Stomach (tissue), 9 donors: Measurements from ENCODE around the gene RABGGTB. TPM values are rescaled to one million over a fixed set of nuclear protein-coding genes. Genes with fewer than 3 reads are reported as not detected.

Experiments used
- DNase-seq, 2 donors: peaks; one replicate each; pipeline versions ENCODE4 v3.0.0 to v3.0.0-alpha.2; 2013 to 2019
- H3K27ac ChIP-seq, 5 donors: fragments of 200-600 bp in 4 of 5; sonication (generic) in 4 of 5; one replicate each; pipeline ENCODE4 v1.5.1; 2013 to 2019; ENCODE audit warnings: mild to moderate bottlenecking in 1 of 5, moderate library complexity in 1 of 5
- H3K27me3 ChIP-seq, 3 donors: fragments of 200-600 bp; sonication (generic); one replicate each; pipeline ENCODE4 v1.5.1; 2017 to 2019; ENCODE audit warnings: mixed run types in 1 of 3
- H3K36me3 ChIP-seq, 4 donors: fragments of 200-600 bp; sonication (generic); 1 replicate in 3 of 4; 2 replicates in 1 of 4; pipeline ENCODE4 v1.5.1; 2016 to 2019
- H3K4me1 ChIP-seq, 4 donors: fragments of 200-600 bp; sonication (generic); one replicate each; pipeline ENCODE4 v1.5.1; 2016 to 2019
- H3K4me3 ChIP-seq, 4 donors: fragments of 200-600 bp; sonication (generic) in 3 of 4; one replicate each; pipeline ENCODE4 v1.5.1; 2016 to 2019; ENCODE audit warnings: mild to moderate bottlenecking in 1 of 4
- H3K9me3 ChIP-seq, 4 donors: fragments of 200-600 bp; sonication (generic); one replicate each; pipeline ENCODE4 v1.5.1; 2016 to 2019
- CTCF ChIP-seq, 7 experiments: fragments of 450-650 bp in 4 of 7; fragments of 200-600 bp in 3 of 7; sonication (generic) in 3 of 7; IDR thresholded peaks; one replicate each; pipeline ENCODE4 v1.5.1; 2016 to 2019; ENCODE audit warnings: antibody characterized with exemption in 7 of 7, control low read depth in 2 of 7, mild to moderate bottlenecking in 1 of 7
- EP300 ChIP-seq: sonication (generic); formaldehyde crosslinking; IDR thresholded peaks from one replicate; pipeline ENCODE4 v1.6.1; 2017; ENCODE audit warnings: antibody characterized with exemption
- POLR2A ChIP-seq, 4 donors: fragments of 450-650 bp; IDR thresholded peaks; one replicate each; pipeline ENCODE4 v1.6.1; 2016; ENCODE audit warnings: antibody characterized with exemption in 4 of 4, control low read depth in 2 of 4, mild to moderate bottlenecking in 1 of 4, moderate library complexity in 1 of 4
- POLR2AphosphoS5 ChIP-seq, 3 donors: sonication (generic); formaldehyde crosslinking; IDR thresholded peaks; one replicate each; pipeline ENCODE4 v1.6.1; 2016; ENCODE audit warnings: antibody characterized with exemption in 3 of 3
- WGBS, 5 donors: extraction: QIAGEN DNeasy Blood & Tissue Kit in 3 of 5; methylation state at CpG; one replicate each; pipeline versions ENCODE4 v1.1.5 to v1.1.7; 2013 to 2018; 5-methylcytosine and 5-hydroxymethylcytosine counted together
- intact Hi-C: fragments of 100-400 bp; cut with DNase I; formaldehyde crosslinking; loops from one replicate; pipeline ENCODE4 v1.15.1; 2023; ENCODE audit warnings: low total_unique reads
- polyA plus RNA-seq, 3 donors: library from polyadenylated mRNA; stranded (reverse); fragments of 200-250 nt; gene quantifications; one replicate each; pipeline ENCODE4 v1.2.3, GENCODE V29; 2013
- total RNA-seq, 5 donors: library from RNA; depleted of rRNA; stranded (reverse); fragments of >200 nt; gene quantifications; one replicate each; pipeline versions ENCODE4 v1.1.0 to v1.2.3, GENCODE V29; 2014 to 2016
- donor health status: healthy with polysubstance abuse.
- donor health status: Bipolar disorder and iron deficiency.
- donor health status: healthy.

The RABGGTB gene
- total and polyA plus RNA-seq, 8 donors: 37.4 to 156 (median 58.8) TPM

- intact Hi-C loops: no loop called here
- Histone ChIP-seq H3K9me3 (no peaks in the 10 kb centered on the region), H3K27ac (no peak overlapping the region), H3K4me3 (no peak overlapping the region), H3K27me3 (no peaks in the 10 kb centered on the region), H3K4me1 (no peaks in the 10 kb centered on the region), H3K36me3 (peaks cover 0 to 27% (median 10%) of the 10 kb centered on the region in 4 donors)
- TF ChIP-seq EP300: no peak
- TF ChIP-seq CTCF (IDR thresholded peaks at IDR 0.05): no peak
- no peak for TF ChIP-seq POLR2AphosphoS5 (IDR thresholded peaks at IDR 0.05)
- TF ChIP-seq POLR2A (IDR thresholded peaks at IDR 0.05): no peak
- DNase-seq: no peak
- WGBS, 5 donors: 77 to 88% (median 81%) methylated on average over 1 of the region's 1 CpG
Observed at GRCh38 chr1:75764057-75764655, 21.9 kb upstream of the RABGGTB start.

- Histone ChIP-seq H3K4me3 (no peak overlapping the region), H3K27ac (no peak overlapping the region), H3K27me3 (no peaks in the 10 kb centered on the region), H3K9me3 (no peaks in the 10 kb centered on the region), H3K36me3 (peaks cover 0 to 23% (median 10%) of the 10 kb centered on the region in 4 donors), H3K4me1 (no peaks in the 10 kb centered on the region)
- intact Hi-C loops: no loop called here
- TF ChIP-seq POLR2A (IDR thresholded peaks at IDR 0.05) (no peak), CTCF (IDR thresholded peaks at IDR 0.05) (no peak), POLR2AphosphoS5 (IDR thresholded peaks at IDR 0.05) (no peak), EP300 (no peak)
- WGBS, 5 donors: 81 to 98% (median 89%) methylated on average over 1 of the region's 1 CpG
- DNase-seq: no peak
Observed at GRCh38 chr1:75765697-75766355, 20.2 kb upstream of the RABGGTB start.

- Histone ChIP-seq H3K4me3 (no peak overlapping the region), H3K27me3 (no peaks in the 10 kb centered on the region), H3K9me3 (no peaks in the 10 kb centered on the region), H3K4me1 (no peaks in the 10 kb centered on the region), H3K27ac (no peak overlapping the region), H3K36me3 (peaks cover 0 to 9% (median 2%) of the 10 kb centered on the region in 4 donors)
- 80 to 91% (median 87%) methylated on average over 1 of the region's 1 CpG for WGBS, 5 donors
- TF ChIP-seq POLR2AphosphoS5 (IDR thresholded peaks at IDR 0.05) (no peak), EP300 (no peak), CTCF (IDR thresholded peaks at IDR 0.05) (no peak), POLR2A (IDR thresholded peaks at IDR 0.05) (no peak)
- intact Hi-C loops: no loop called here
- no peak for DNase-seq
Observed at GRCh38 chr1:75768016-75768415, 18.0 kb upstream of the RABGGTB start.

GRCh38 chr1:75770761-75771160, 15.3 kb upstream of the RABGGTB start:
- Histone ChIP-seq H3K9me3 (no peaks in the 10 kb centered on the region), H3K4me1 (no peaks in the 10 kb centered on the region), H3K27me3 (no peaks in the 10 kb centered on the region), H3K4me3 (no peak overlapping the region), H3K36me3 (no peaks in the 10 kb centered on the region), H3K27ac (no peak overlapping the region)
- no peak for DNase-seq
- intact Hi-C loops: no loop called here
- TF ChIP-seq POLR2A (IDR thresholded peaks at IDR 0.05): no peak
- TF ChIP-seq EP300: no peak
- no peak for TF ChIP-seq CTCF (IDR thresholded peaks at IDR 0.05)
- no peak for TF ChIP-seq POLR2AphosphoS5 (IDR thresholded peaks at IDR 0.05)
- 50 to 61% (median 57%) methylated on average over 1 of the region's 1 CpG for WGBS, 5 donors
